Bronchial epithelial cell (primary cell): ENCODE data around the gene CRYGB. TPM values are rescaled to one million over a fixed set of nuclear protein-coding genes. Genes with fewer than 3 reads are reported as not detected.

Experiments used
- DNase-seq: peaks from one replicate; pipeline ENCODE4 v3.0.0-alpha.2; 2010; ENCODE audit warnings: low read depth
- FAIRE-seq: peaks from 2 replicates; lab custom pipeline; 2011; peaks lifted over from hg19 to GRCh38; lab: Jason Lieb, UNC
- H3K27me3 ChIP-seq: 2 replicates; pipeline ENCODE4 v1.5.1; 2011; ENCODE audit warnings: low read length; ENCODE audit not compliant: control insufficient read depth, insufficient read depth
- H3K36me3 ChIP-seq: 2 replicates; pipeline ENCODE4 v1.5.1; 2011; ENCODE audit warnings: low read length; ENCODE audit not compliant: control insufficient read depth, insufficient read depth
- H3K4me3 ChIP-seq: 2 replicates; pipeline ENCODE4 v1.5.1; 2011; ENCODE audit warnings: mild to moderate bottlenecking, low read depth, low read length, control low read depth
- total RNA-seq: library from RNA; depleted of rRNA; stranded (reverse); fragments of >200 nt; gene quantifications from 2 replicates; pipeline ENCODE4 v1.2.1, GENCODE V29; 2014
- TF ChIP-seq, protein P1 (sequence below): IDR thresholded peaks from 2 replicates; pipeline ENCODE4 v1.5.1; 2011; ENCODE audit warnings: mild to moderate bottlenecking, moderate library complexity, low read length, control low read depth, inconsistent platforms; ENCODE audit not compliant: insufficient read depth, severe bottlenecking

The CRYGB gene
- total RNA-seq, 1 donor from 2014 or later, result not detected

DNA sequence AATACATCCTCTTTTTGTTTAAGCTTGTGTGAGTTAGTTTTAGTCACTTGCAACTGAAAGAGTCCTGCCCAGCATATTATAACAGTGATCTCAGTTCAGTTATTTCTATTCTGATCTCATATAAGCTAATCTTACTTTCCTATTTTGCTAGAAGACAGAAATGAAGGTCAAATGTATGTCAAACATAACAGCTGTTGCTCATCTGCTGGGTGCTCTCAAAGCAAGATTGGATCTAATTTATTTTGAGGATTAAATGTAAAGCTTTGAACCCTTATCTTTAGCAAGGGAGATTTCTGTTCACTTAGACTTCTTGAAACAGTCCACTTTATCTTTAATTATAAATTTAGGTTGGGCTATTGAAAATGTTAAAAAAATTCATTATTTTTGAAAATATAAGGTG lies 52.8 kb downstream of the CRYGB start:
- no peaks in the 10 kb centered on the region for H3K36me3 ChIP-seq
- H3K4me3 ChIP-seq, result no peak overlapping the region
- H3K27me3 ChIP-seq, result no peaks in the 10 kb centered on the region
- no peak for DNase-seq
- TF ChIP-seq, protein P1, sequence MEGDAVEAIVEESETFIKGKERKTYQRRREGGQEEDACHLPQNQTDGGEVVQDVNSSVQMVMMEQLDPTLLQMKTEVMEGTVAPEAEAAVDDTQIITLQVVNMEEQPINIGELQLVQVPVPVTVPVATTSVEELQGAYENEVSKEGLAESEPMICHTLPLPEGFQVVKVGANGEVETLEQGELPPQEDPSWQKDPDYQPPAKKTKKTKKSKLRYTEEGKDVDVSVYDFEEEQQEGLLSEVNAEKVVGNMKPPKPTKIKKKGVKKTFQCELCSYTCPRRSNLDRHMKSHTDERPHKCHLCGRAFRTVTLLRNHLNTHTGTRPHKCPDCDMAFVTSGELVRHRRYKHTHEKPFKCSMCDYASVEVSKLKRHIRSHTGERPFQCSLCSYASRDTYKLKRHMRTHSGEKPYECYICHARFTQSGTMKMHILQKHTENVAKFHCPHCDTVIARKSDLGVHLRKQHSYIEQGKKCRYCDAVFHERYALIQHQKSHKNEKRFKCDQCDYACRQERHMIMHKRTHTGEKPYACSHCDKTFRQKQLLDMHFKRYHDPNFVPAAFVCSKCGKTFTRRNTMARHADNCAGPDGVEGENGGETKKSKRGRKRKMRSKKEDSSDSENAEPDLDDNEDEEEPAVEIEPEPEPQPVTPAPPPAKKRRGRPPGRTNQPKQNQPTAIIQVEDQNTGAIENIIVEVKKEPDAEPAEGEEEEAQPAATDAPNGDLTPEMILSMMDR, result no peak
- no peak for FAIRE-seq

Other genes starting within 250 kb of the CRYGB start
- 8.1 and 9.5 TPM in 2 replicates for gene PLEKHM3, start 120.6 kb downstream of the CRYGB start, total RNA-seq
- gene CRYGD, start 21.6 kb downstream of the CRYGB start, total RNA-seq, result not detected in 2 replicates
- not detected in 2 replicates for gene CRYGC, start 16.3 kb downstream of the CRYGB start, total RNA-seq
- gene CRYGA, start 17.4 kb upstream of the CRYGB start, total RNA-seq, result not detected in 2 replicates
- gene C2orf80, start 43.9 kb upstream of the CRYGB start, total RNA-seq, result not detected in 2 replicates
- gene IDH1, start 108.9 kb upstream of the CRYGB start, total RNA-seq, result 363 and 451 TPM in 2 replicates
- gene PIKFYVE, start 120.1 kb upstream of the CRYGB start, total RNA-seq, result 18.1 and 19.5 TPM in 2 replicates